H9 (cell line): ENCODE measurements around the gene GAN. TPM values are rescaled to one million over a fixed set of nuclear protein-coding genes. Genes with fewer than 3 reads are reported as not detected.

ENCODE experiments used
- DNase-seq: peaks from one replicate; pipeline ENCODE4 v3.0.0-alpha.2; 2017
- H2AFZ ChIP-seq: one replicate; pipeline ENCODE4 v1.6.1; 2013; ENCODE audit warnings: mild to moderate bottlenecking, low read length, control low read depth, moderate library complexity
- H2AK5ac ChIP-seq: 2 replicates; pipeline ENCODE4 v1.6.1; 2013; ENCODE audit warnings: low read length, control low read depth, mixed read lengths; ENCODE audit not compliant: insufficient read length
- H2BK120ac ChIP-seq: one replicate; pipeline ENCODE4 v1.6.1; 2013; ENCODE audit warnings: low read depth, mild to moderate bottlenecking, low read length, control low read depth, inconsistent platforms; ENCODE audit not compliant: poor library complexity, severe bottlenecking
- H2BK12ac ChIP-seq: 2 replicates; pipeline ENCODE4 v1.6.1; 2013; ENCODE audit warnings: low read length, control low read depth, mixed read lengths, low read depth; ENCODE audit not compliant: insufficient read length
- H2BK15ac ChIP-seq: 2 replicates; pipeline ENCODE4 v1.6.1; 2013; ENCODE audit warnings: low read depth, low read length, control low read depth
- H2BK20ac ChIP-seq: one replicate; pipeline ENCODE4 v1.6.1; 2013; ENCODE audit warnings: low read depth, mild to moderate bottlenecking, low read length, control low read depth, inconsistent platforms; ENCODE audit not compliant: poor library complexity, severe bottlenecking
- H2BK5ac ChIP-seq: 2 replicates; pipeline ENCODE4 v1.6.1; 2013; ENCODE audit warnings: low read length, control low read depth, mixed read lengths; ENCODE audit not compliant: insufficient read length
- H3K14ac ChIP-seq: 2 replicates; pipeline ENCODE4 v1.6.1; 2013; ENCODE audit warnings: low read length, control low read depth; ENCODE audit not compliant: insufficient read depth
- H3K18ac ChIP-seq: 2 replicates; pipeline ENCODE4 v1.6.1; 2013; ENCODE audit warnings: low read depth, mild to moderate bottlenecking, mixed read lengths, low read length, control low read depth; ENCODE audit not compliant: insufficient read length
- H3K23ac ChIP-seq: 2 replicates; pipeline ENCODE4 v1.6.1; 2013; ENCODE audit warnings: low read length, control low read depth, mixed read lengths, low read depth; ENCODE audit not compliant: insufficient read length
- H3K23me2 ChIP-seq: 2 replicates; pipeline ENCODE4 v1.6.1; 2013; ENCODE audit warnings: low read depth, mild to moderate bottlenecking, mixed read lengths, low read length, control low read depth; ENCODE audit not compliant: insufficient read length, poor library complexity, severe bottlenecking
- H3K27ac ChIP-seq: 2 replicates; pipeline ENCODE4 v1.5.1; 2013; ENCODE audit warnings: low read length, control low read depth, mixed read lengths, low read depth; ENCODE audit not compliant: insufficient read length
- H3K27me3 ChIP-seq: 2 replicates; pipeline ENCODE4 v1.6.1; 2013; ENCODE audit warnings: low read length, control low read depth, inconsistent platforms; ENCODE audit not compliant: insufficient read depth
- H3K4ac ChIP-seq: 2 replicates; pipeline ENCODE4 v1.6.1; 2013; ENCODE audit warnings: low read depth, mild to moderate bottlenecking, control low read depth, inconsistent platforms, low read length, moderate library complexity
- H3K4me1 ChIP-seq: 2 replicates; pipeline ENCODE4 v1.6.1; 2013; ENCODE audit warnings: low read length, control low read depth, inconsistent platforms; ENCODE audit not compliant: insufficient read depth
- H3K4me2 ChIP-seq: 2 replicates; pipeline ENCODE4 v1.6.1; 2013; ENCODE audit warnings: low read length, control low read depth, mixed read lengths; ENCODE audit not compliant: insufficient read length, insufficient read depth
- H3K56ac ChIP-seq: 2 replicates; pipeline ENCODE4 v1.6.1; 2013; ENCODE audit warnings: low read depth, mild to moderate bottlenecking, mixed read lengths, low read length, control low read depth; ENCODE audit not compliant: insufficient read length
- H3K79me1 ChIP-seq: 2 replicates; pipeline ENCODE4 v1.6.1; 2013; ENCODE audit warnings: low read depth, mild to moderate bottlenecking, moderate library complexity, low read length, control low read depth, inconsistent platforms; ENCODE audit not compliant: insufficient read depth, poor library complexity, severe bottlenecking
- H3K79me2 ChIP-seq: 2 replicates; pipeline ENCODE4 v1.6.1; 2013; ENCODE audit warnings: low read length, control low read depth, inconsistent platforms; ENCODE audit not compliant: insufficient read depth
- H3K9ac ChIP-seq: 2 replicates; pipeline ENCODE4 v1.6.1; 2013; ENCODE audit warnings: low read length, control low read depth, mixed read lengths; ENCODE audit not compliant: insufficient read length; ENCODE audit errors: extremely low read depth
- H3K9me3 ChIP-seq: one replicate; pipeline ENCODE4 v1.6.1; 2013; ENCODE audit warnings: low read depth, low read length, inconsistent platforms; ENCODE audit not compliant: control insufficient read depth
- H3T11ph ChIP-seq: one replicate; pipeline ENCODE4 v1.6.1; 2013; ENCODE audit warnings: mild to moderate bottlenecking, low read length, control low read depth, inconsistent platforms
- H4K20me1 ChIP-seq: one replicate; pipeline ENCODE4 v1.6.1; 2013; ENCODE audit not compliant: control insufficient read depth, insufficient read length, insufficient read depth
- H4K5ac ChIP-seq: 2 replicates; pipeline ENCODE4 v1.6.1; 2013; ENCODE audit warnings: low read depth, mild to moderate bottlenecking, mixed read lengths, low read length, control low read depth; ENCODE audit not compliant: insufficient read length
- H4K8ac ChIP-seq: replicated peaks from 2 replicates; pipeline ENCODE4 v1.6.1; 2013; ENCODE audit warnings: low read length, control low read depth, mixed read lengths, low read depth; ENCODE audit not compliant: insufficient read length
- H4K91ac ChIP-seq: 2 replicates; pipeline ENCODE4 v1.6.1; 2013; ENCODE audit warnings: low read depth, mild to moderate bottlenecking, moderate library complexity, mixed read lengths, low read length, control low read depth; ENCODE audit not compliant: insufficient read length
- H3K27ac Mint-ChIP-seq, 3 experiments: 2 replicates in 2 of 3; 3 replicates in 1 of 3; pipeline ENCODE4 v1.8.0; 2020 to 2021; ENCODE audit warnings: mixed read lengths in 3 of 3, mild to moderate bottlenecking in 1 of 3, moderate library complexity in 1 of 3
- H3K27me3 Mint-ChIP-seq: 2 replicates; pipeline ENCODE4 v1.8.0; 2021; ENCODE audit warnings: low read depth, mild to moderate bottlenecking, moderate library complexity, mixed read lengths
- H3K36me3 Mint-ChIP-seq, 3 experiments: 2 replicates in 2 of 3; 3 replicates in 1 of 3; pipeline ENCODE4 v1.8.0; 2020 to 2021; ENCODE audit warnings: low read depth in 3 of 3, mixed read lengths in 3 of 3; ENCODE audit not compliant: insufficient read depth in 1 of 3
- H3K4me1 Mint-ChIP-seq, 2 experiments: 2 replicates each; pipeline ENCODE4 v1.8.0; 2020; ENCODE audit warnings: mixed read lengths in 2 of 2
- H3K4me3 Mint-ChIP-seq, 2 experiments: 2 replicates in 1 of 2; 3 replicates in 1 of 2; pipeline ENCODE4 v1.8.0; 2020 to 2021; ENCODE audit warnings: mild to moderate bottlenecking in 2 of 2, mixed read lengths in 2 of 2, moderate library complexity in 1 of 2
- H3K9me3 Mint-ChIP-seq, 2 experiments: 2 replicates in 1 of 2; 3 replicates in 1 of 2; pipeline ENCODE4 v1.8.0; 2020; ENCODE audit warnings: mild to moderate bottlenecking in 2 of 2, mixed read lengths in 2 of 2, moderate library complexity in 1 of 2
- CTCF ChIP-seq: fragments of 200-600 bp; sonication (generic); conservative IDR thresholded peaks from 3 replicates; pipeline ENCODE4 v1.8.0; 2021; ENCODE audit warnings: antibody characterized with exemption, mild to moderate bottlenecking
- WGBS: extraction: QIAGEN DNeasy Blood & Tissue Kit; methylation state at CpG from one replicate; pipeline ENCODE4 v1.1.7; 2013; ENCODE audit warnings: missing lambda C conversion rate, low lambda C conversion rate, mixed read lengths; ENCODE audit not compliant: insufficient read length; ENCODE audit errors: extremely low coverage; 5-methylcytosine and 5-hydroxymethylcytosine counted together
- total RNA-seq: library from RNA; stranded (reverse); gene quantifications from 2 replicates; pipeline ENCODE4 v1.2.1, GENCODE V29; 2021

GAN gene
- total RNA-seq, 1 experiment from 2014 or later, result 20.9 TPM

GRCh38 chr16:81265658-81266451 is 48.9 kb upstream of the GAN start:
- Histone ChIP-seq H2BK20ac (no peak overlapping the region), H3K18ac (no peak overlapping the region), H3K23me2 (no peaks in the 10 kb centered on the region), H3K14ac (no peak overlapping the region), H3K4me1 (no peaks in the 10 kb centered on the region), H2BK12ac (no peak overlapping the region), H3K27me3 (no peaks in the 10 kb centered on the region), H2BK5ac (no peak overlapping the region), H3K23ac (no peak overlapping the region), H2AFZ (no peak overlapping the region), H2BK120ac (no peak overlapping the region), H4K20me1 (no peaks in the 10 kb centered on the region), H3T11ph (no peak overlapping the region), H3K56ac (no peak overlapping the region), H4K5ac (no peak overlapping the region), H3K4me2 (no peak overlapping the region), H4K91ac (no peak overlapping the region), H2AK5ac (no peak overlapping the region), H3K9me3 (no peaks in the 10 kb centered on the region), H3K9ac (no peak overlapping the region), H3K27ac (no peak overlapping the region), H4K8ac (no peak overlapping the region), H3K79me1 (no peaks in the 10 kb centered on the region), H2BK15ac (no peak overlapping the region), H3K79me2 (no peaks in the 10 kb centered on the region), H3K4ac (no peak overlapping the region)
- H3K27ac Mint-ChIP-seq, result no peak overlapping the region
- 100% methylated on average over 1 of the region's 5 CpGs for WGBS
- H3K4me1 Mint-ChIP-seq, result no peaks in the 10 kb centered on the region
- no peaks in the 10 kb centered on the region; a peak in 1 of 5 replicates for H3K9me3 Mint-ChIP-seq
- H3K4me3 Mint-ChIP-seq, result no peak overlapping the region
- no peak for TF ChIP-seq CTCF
- no peak for DNase-seq
- no peaks in the 10 kb centered on the region; a peak in 1 of 7 replicates for H3K36me3 Mint-ChIP-seq
- peaks cover 2% of the 10 kb centered on the region; the same call in 1 of the 2 replicates for H3K27me3 Mint-ChIP-seq
